ENCODE measurements around the gene STRA6.

The STRA6 gene

GRCh38 chr15:74202452-74203401 lies at the start of gene STRA6:
STRA6 (minus strand) TSS chr15:74202787; CDS start chr15:74202267, 520 bp downstream.
- TF ChIP-seq, protein P1, sequence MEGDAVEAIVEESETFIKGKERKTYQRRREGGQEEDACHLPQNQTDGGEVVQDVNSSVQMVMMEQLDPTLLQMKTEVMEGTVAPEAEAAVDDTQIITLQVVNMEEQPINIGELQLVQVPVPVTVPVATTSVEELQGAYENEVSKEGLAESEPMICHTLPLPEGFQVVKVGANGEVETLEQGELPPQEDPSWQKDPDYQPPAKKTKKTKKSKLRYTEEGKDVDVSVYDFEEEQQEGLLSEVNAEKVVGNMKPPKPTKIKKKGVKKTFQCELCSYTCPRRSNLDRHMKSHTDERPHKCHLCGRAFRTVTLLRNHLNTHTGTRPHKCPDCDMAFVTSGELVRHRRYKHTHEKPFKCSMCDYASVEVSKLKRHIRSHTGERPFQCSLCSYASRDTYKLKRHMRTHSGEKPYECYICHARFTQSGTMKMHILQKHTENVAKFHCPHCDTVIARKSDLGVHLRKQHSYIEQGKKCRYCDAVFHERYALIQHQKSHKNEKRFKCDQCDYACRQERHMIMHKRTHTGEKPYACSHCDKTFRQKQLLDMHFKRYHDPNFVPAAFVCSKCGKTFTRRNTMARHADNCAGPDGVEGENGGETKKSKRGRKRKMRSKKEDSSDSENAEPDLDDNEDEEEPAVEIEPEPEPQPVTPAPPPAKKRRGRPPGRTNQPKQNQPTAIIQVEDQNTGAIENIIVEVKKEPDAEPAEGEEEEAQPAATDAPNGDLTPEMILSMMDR (IDR thresholded peaks at IDR 0.05; ENCODE audit: low read depth, low read length, missing control alignments) = no peak
- no peak for DNase-seq (ENCODE audit: low read depth)

DNA sequence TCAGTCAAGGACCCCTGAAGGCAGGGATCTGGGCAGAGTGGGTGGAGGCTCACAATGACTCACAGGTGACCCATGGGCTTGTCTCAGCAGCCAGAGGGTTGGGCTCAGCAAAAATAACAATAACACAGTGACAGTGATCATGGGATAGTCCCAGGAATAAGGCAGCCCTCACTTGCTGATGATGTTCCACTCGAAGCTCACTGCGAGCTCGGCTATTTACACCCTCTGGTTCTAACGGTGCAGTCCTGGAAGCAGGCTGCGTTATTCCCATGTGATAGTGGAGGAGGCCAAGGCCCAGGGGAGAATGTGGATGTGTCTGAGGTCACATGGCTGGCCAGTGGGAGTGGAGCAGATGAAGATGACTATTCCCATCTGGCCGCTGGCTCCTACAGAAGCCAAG lies 49.7 kb upstream of the STRA6 start:
- no peak for DNase-seq (ENCODE audit: low read depth)
- no peak overlapping the region for H3K4me3 ChIP-seq (ENCODE audit: low read depth, low read length)
- TF ChIP-seq, protein P1 (IDR thresholded peaks at IDR 0.05; ENCODE audit: low read depth, low read length, missing control alignments) = no peak

More at GRCh38 chr15:74202452-74203401, at the start of gene STRA6:
- H3K4me3 ChIP-seq (ENCODE audit: low read depth, low read length) = no peak within 1 kb of the TSS

- H3K4me3 ChIP-seq (ENCODE audit: low read depth, low read length) = no peak overlapping the region
- TF ChIP-seq, protein P1 (IDR thresholded peaks at IDR 0.05; ENCODE audit: low read depth, low read length, missing control alignments) = no peak
- DNase-seq (ENCODE audit: low read depth) = no peak
Measured at GRCh38 chr15:74251131-74251811, 48.7 kb upstream of the STRA6 start.

DNA sequence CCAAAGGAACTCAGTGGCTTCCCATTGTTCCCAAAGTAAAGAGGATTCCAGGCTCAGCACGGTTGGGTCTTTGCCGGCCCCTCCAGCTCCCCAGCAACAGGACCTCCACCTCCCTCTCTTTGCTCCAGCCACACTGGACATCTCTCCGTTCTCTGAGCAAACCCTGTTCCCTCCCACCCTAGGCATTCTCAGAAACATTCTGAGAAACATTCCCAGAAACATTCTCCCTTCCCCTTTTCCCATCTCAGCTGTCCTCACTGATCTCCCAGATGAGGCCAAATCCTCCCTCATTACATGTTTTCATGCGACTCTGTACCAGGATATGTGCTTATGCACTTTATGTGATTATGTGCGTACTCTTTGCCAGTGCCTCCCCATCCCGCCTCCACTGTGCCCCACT lies 47.7 kb upstream of the STRA6 start:
- H3K4me3 ChIP-seq (ENCODE audit: low read depth, low read length) = no peak overlapping the region
- DNase-seq (ENCODE audit: low read depth) = no peak
- TF ChIP-seq, protein P1 (IDR thresholded peaks at IDR 0.05; ENCODE audit: low read depth, low read length, missing control alignments) = no peak

DNA sequence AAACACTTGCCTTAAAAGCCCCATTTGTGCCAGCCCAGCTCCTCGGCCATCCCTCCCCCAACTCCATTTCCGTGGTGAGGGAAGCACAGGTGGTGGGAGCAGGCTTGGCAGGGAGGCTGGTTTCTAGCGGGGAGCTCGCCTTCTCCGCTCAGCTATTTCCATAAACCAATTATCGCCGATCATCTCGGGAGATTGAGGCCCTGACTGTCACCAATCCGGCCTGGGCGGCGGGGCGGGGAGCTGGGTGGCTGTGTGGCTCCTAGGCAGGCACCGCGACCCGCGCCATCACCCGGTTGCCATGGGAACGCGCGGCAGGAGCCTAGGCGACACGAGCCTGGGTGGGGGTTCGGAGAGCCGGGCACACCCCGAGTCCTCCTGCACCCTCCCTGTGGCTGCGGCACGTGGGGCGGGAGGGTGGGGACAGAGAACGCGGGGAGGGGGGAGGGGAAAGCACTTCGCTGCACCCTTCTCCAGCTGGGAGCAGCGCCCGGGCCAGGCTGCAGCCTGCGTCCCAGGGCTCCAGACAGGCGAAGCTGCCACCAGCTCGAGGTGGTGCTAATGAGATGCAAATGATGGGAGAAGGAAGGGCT lies 42.9 kb upstream of the STRA6 start:
- no peak for DNase-seq (ENCODE audit: low read depth)
- H3K4me3 ChIP-seq (ENCODE audit: low read depth, low read length) = no peak overlapping the region

GRCh38 chr15:74244822-74245341 lies 42.3 kb upstream of the STRA6 start:
- DNase-seq (ENCODE audit: low read depth) = no peak
- H3K4me3 ChIP-seq (ENCODE audit: low read depth, low read length) = no peak overlapping the region
- TF ChIP-seq, protein P1 (IDR thresholded peaks at IDR 0.05; ENCODE audit: low read depth, low read length, missing control alignments) = no peak

More for the DNA sequence above, 42.9 kb upstream of the STRA6 start:
- TF ChIP-seq, protein P1 (IDR thresholded peaks at IDR 0.05; ENCODE audit: low read depth, low read length, missing control alignments) = no peak

Measured in GM12864 (cell line).